ENCODE data around the gene FKBP1A.
"Not testable (repeated sequence)": the region's sequence is repeated elsewhere in the genome, so short reads cannot be mapped to it uniquely, and the experiment has no call there.

Gene FKBP1A

GRCh38 chr20:1415667-1416468 is 23.0 kb upstream of the FKBP1A start:
- no peak for DNase-seq (ENCODE audit: low read depth)

- no peak for DNase-seq (ENCODE audit: low read depth)
Observed at GRCh38 chr20:1414982-1415381, 22.1 kb upstream of the FKBP1A start.

GRCh38 chr20:1405801-1406200 is 12.9 kb upstream of the FKBP1A start:
- no peak for DNase-seq (ENCODE audit: low read depth)

GRCh38 chr20:1403624-1404023 is 10.8 kb upstream of the FKBP1A start:
- DNase-seq (ENCODE audit: low read depth) = no peak

- DNase-seq (ENCODE audit: low read depth) = no peak
Observed at GRCh38 chr20:1402149-1402548, 9.3 kb upstream of the FKBP1A start.

GRCh38 chr20:1401451-1401907 is 8.6 kb upstream of the FKBP1A start:
- no peak for DNase-seq (ENCODE audit: low read depth)

GRCh38 chr20:1399678-1400366 is 7.0 kb upstream of the FKBP1A start:
- not testable (repeated sequence) for DNase-seq (ENCODE audit: low read depth)

- DNase-seq (ENCODE audit: low read depth) = not testable (repeated sequence)
Observed at GRCh38 chr20:1398185-1398584, 5.3 kb upstream of the FKBP1A start.

GRCh38 chr20:1397710-1398109 is 4.9 kb upstream of the FKBP1A start:
- DNase-seq (ENCODE audit: low read depth) = no peak

- no peak for DNase-seq (ENCODE audit: low read depth)
Observed at GRCh38 chr20:1396702-1397101, 3.8 kb upstream of the FKBP1A start.

- no peak for DNase-seq (ENCODE audit: low read depth)
Observed at GRCh38 chr20:1396264-1396663, 3.4 kb upstream of the FKBP1A start.

GRCh38 chr20:1394686-1395085 is 1.8 kb upstream of the FKBP1A start:
- DNase-seq (ENCODE audit: low read depth) = no peak

GRCh38 chr20:1393507-1393882 is 641 bp upstream of the FKBP1A start:
- no peak for DNase-seq (ENCODE audit: low read depth)

GRCh38 chr20:1392443-1392692 is 486 bp downstream of the FKBP1A start:
- no peak for DNase-seq (ENCODE audit: low read depth)

GRCh38 chr20:1391640-1392442 is 1.0 kb downstream of the FKBP1A start:
- no peak for DNase-seq (ENCODE audit: low read depth)

- no peak for DNase-seq (ENCODE audit: low read depth)
Observed at GRCh38 chr20:1390581-1391403, 2.1 kb downstream of the FKBP1A start.

- no peak for DNase-seq (ENCODE audit: low read depth)
Observed at GRCh38 chr20:1389703-1390580, 2.9 kb downstream of the FKBP1A start.

- DNase-seq (ENCODE audit: low read depth) = no peak
Observed at GRCh38 chr20:1388741-1389483, 3.9 kb downstream of the FKBP1A start.

GRCh38 chr20:1388253-1388652 is 4.6 kb downstream of the FKBP1A start:
- DNase-seq (ENCODE audit: low read depth) = no peak

- DNase-seq (ENCODE audit: low read depth) = no peak
Observed at GRCh38 chr20:1386323-1386722, 6.5 kb downstream of the FKBP1A start.
